GM18526 (cell line): Measurements from ENCODE around the gene DDAH2.

Experiments used
- POLR2A ChIP-seq: IDR thresholded peaks from 3 replicates; pipeline ENCODE4 v1.6.1; 2011; ENCODE audit not compliant: insufficient read length; ENCODE audit errors: extremely low read depth

The DDAH2 gene

GRCh38 chr6:31715022-31715958 is 13.8 kb downstream of the DDAH2 start, which contains the start of gene LY6G6D:
Gene LY6G6D (plus strand): TSS chr6:31715348. CDS start chr6:31715356, 8 bp downstream.
- no peak for TF ChIP-seq POLR2A

GRCh38 chr6:31713991-31714684 is 15.0 kb downstream of the DDAH2 start:
- no peak for TF ChIP-seq POLR2A

GRCh38 chr6:31713465-31713864 is 15.6 kb downstream of the DDAH2 start:
- no peak for TF ChIP-seq POLR2A

GRCh38 chr6:31712296-31712695 is 16.8 kb downstream of the DDAH2 start:
- TF ChIP-seq POLR2A, result no peak

- TF ChIP-seq POLR2A, result no peak
Observed at GRCh38 chr6:31711233-31711632, 17.9 kb downstream of the DDAH2 start.

GRCh38 chr6:31710523-31711219 is 18.4 kb downstream of the DDAH2 start:
- TF ChIP-seq POLR2A, result no peak

- no peak for TF ChIP-seq POLR2A
Observed at GRCh38 chr6:31708224-31708623, 20.9 kb downstream of the DDAH2 start.

GRCh38 chr6:31707701-31708100 is 21.4 kb downstream of the DDAH2 start:
- TF ChIP-seq POLR2A, result no peak

- no peak for TF ChIP-seq POLR2A
Observed at GRCh38 chr6:31706599-31706998, 22.5 kb downstream of the DDAH2 start, which contains the start of gene LY6G6F. Gene LY6G6F (plus strand): TSS chr6:31706866. CDS start chr6:31706907, 41 bp downstream.

GRCh38 chr6:31705931-31706330 is 23.2 kb downstream of the DDAH2 start:
- no peak for TF ChIP-seq POLR2A

- TF ChIP-seq POLR2A, result peak; percentile 90
Observed at GRCh38 chr6:31702819-31703716, 26.0 kb downstream of the DDAH2 start, which contains the start of gene ABHD16A. Gene ABHD16A (minus strand): TSS chr6:31703324. CDS start chr6:31703281, 43 bp downstream.

- TF ChIP-seq POLR2A, result no peak
Observed at GRCh38 chr6:31702405-31702818, 26.7 kb downstream of the DDAH2 start.

GRCh38 chr6:31701666-31702404 is 27.3 kb downstream of the DDAH2 start:
- no peak for TF ChIP-seq POLR2A
